ENCODE results near the gene KXD1. TPM values are rescaled to one million over a fixed set of nuclear protein-coding genes. Genes with fewer than 3 reads are reported as not detected.
"Not testable (repeated sequence)": the region's sequence is repeated elsewhere in the genome, so short reads cannot be mapped to it uniquely, and the experiment has no call there.

Gene KXD1
- total RNA-seq, 1 donor from 2014 or later: 68.3 TPM

GRCh38 chr19:18538115-18538514 lies 19.6 kb upstream of the KXD1 start:
- peaks cover 8% of the 10 kb centered on the region for H3K4me1 ChIP-seq
- peaks cover 76% of the 10 kb centered on the region for H3K36me3 ChIP-seq
- intact Hi-C loops (cut with DNase I): no loop called here

GRCh38 chr19:18539372-18539771 lies 18.3 kb upstream of the KXD1 start:
- intact Hi-C loops (cut with DNase I): no loop called here
- ATAC-seq (no peak), DNase-seq (no peak)
- no peaks in the 10 kb centered on the region for H3K27me3 ChIP-seq
- no peak overlapping the region for H3K27ac ChIP-seq
- H3K4me1 ChIP-seq: peaks cover 15% of the 10 kb centered on the region
- H3K4me3 ChIP-seq: no peak overlapping the region
- no peak for TF ChIP-seq CTCF (IDR thresholded peaks at IDR 0.05)
- no peaks in the 10 kb centered on the region for H3K9me3 ChIP-seq
- peaks cover 67% of the 10 kb centered on the region for H3K36me3 ChIP-seq

More at GRCh38 chr19:18538115-18538514, 19.6 kb upstream of the KXD1 start:
- Histone ChIP-seq H3K27ac (no peak overlapping the region), H3K4me3 (no peak overlapping the region), H3K9me3 (no peaks in the 10 kb centered on the region), H3K27me3 (no peaks in the 10 kb centered on the region)
- no peak for TF ChIP-seq CTCF (IDR thresholded peaks at IDR 0.05)
- no peak for DNase-seq
- no peak for ATAC-seq

- H3K27ac ChIP-seq; H3K27me3 ChIP-seq; H3K4me3 ChIP-seq; ATAC-seq; intact Hi-C loops (cut with DNase I); DNase-seq; H3K9me3 ChIP-seq: not testable (repeated sequence)
- peaks cover 15% of the 10 kb centered on the region for H3K4me1 ChIP-seq
- peaks cover 59% of the 10 kb centered on the region for H3K36me3 ChIP-seq
These were observed 17.5 kb upstream of the KXD1 start for GRCh38 chr19:18540200-18540599.

GRCh38 chr19:18541258-18541991 lies 16.2 kb upstream of the KXD1 start:
- no peak for TF ChIP-seq CTCF (IDR thresholded peaks at IDR 0.05)
- ATAC-seq: no peak
- H3K4me3 ChIP-seq: no peak overlapping the region
- no peaks in the 10 kb centered on the region for H3K9me3 ChIP-seq
- no peak for DNase-seq
- no peaks in the 10 kb centered on the region for H3K27me3 ChIP-seq
- peaks cover 15% of the 10 kb centered on the region for H3K4me1 ChIP-seq
- intact Hi-C loops (cut with DNase I): no loop called here
- H3K27ac ChIP-seq: no peak overlapping the region
- H3K36me3 ChIP-seq: peaks cover 49% of the 10 kb centered on the region

GRCh38 chr19:18541992-18542940 lies 15.4 kb upstream of the KXD1 start:
- TF ChIP-seq CTCF (IDR thresholded peaks at IDR 0.05): no peak
- DNase-seq: no peak
- peak overlapping the region; percentile 71 for H3K27ac ChIP-seq
- ATAC-seq: peak; percentile 1
- H3K36me3 ChIP-seq: peaks cover 40% of the 10 kb centered on the region
- no peaks in the 10 kb centered on the region for H3K9me3 ChIP-seq
- no peaks in the 10 kb centered on the region for H3K27me3 ChIP-seq
- intact Hi-C loops (cut with DNase I): no loop called here
- H3K4me3 ChIP-seq: peak overlapping the region; percentile 54
- H3K4me1 ChIP-seq: peaks cover 15% of the 10 kb centered on the region
